Left lung (tissue), 10 donors: Measurements from ENCODE around the gene DAP. TPM values are rescaled to one million over a fixed set of nuclear protein-coding genes. Genes with fewer than 3 reads are reported as not detected.

Experiments used
- ATAC-seq: fragments of 200-7000 bp; cut with Tn5 transposase; one replicate; pipeline ENCODE4 v1.9.1; 2020; ENCODE audit warnings: moderate library complexity
- DNase-seq, 4 donors: peaks; one replicate each; pipeline ENCODE4 v3.0.0-alpha.2; 2013 to 2020
- H3K27ac ChIP-seq, 2 donors: fragments of 200-600 bp; sonication (generic) in 1 of 2; one replicate each; pipeline versions ENCODE4 v1.5.0 to v1.8.0; 2020 to 2021
- H3K27me3 ChIP-seq, 2 donors: fragments of 200-600 bp; sonication (generic) in 1 of 2; one replicate each; pipeline versions ENCODE4 v1.5.0 to v1.8.0; 2020 to 2021
- H3K36me3 ChIP-seq, 2 donors: fragments of 200-600 bp; sonication (generic) in 1 of 2; one replicate each; pipeline versions ENCODE4 v1.5.0 to v1.8.0; 2020 to 2021
- H3K4me1 ChIP-seq, 2 donors: fragments of 200-600 bp; one replicate each; pipeline ENCODE4 v1.8.0; 2021
- H3K4me3 ChIP-seq, 2 donors: fragments of 200-600 bp; sonication (generic) in 1 of 2; one replicate each; pipeline versions ENCODE4 v1.5.0 to v1.8.0; 2020 to 2021; ENCODE audit warnings: mild to moderate bottlenecking in 1 of 2
- H3K9me3 ChIP-seq, 2 donors: fragments of 200-600 bp; sonication (generic) in 1 of 2; one replicate each; pipeline versions ENCODE4 v1.5.0 to v1.8.0; 2020 to 2021
- CTCF ChIP-seq, 2 donors: fragments of 200-600 bp; sonication (generic) in 1 of 2; IDR thresholded peaks; one replicate each; pipeline versions ENCODE4 v1.5.0 to v1.8.0; 2021; ENCODE audit warnings: antibody characterized with exemption in 2 of 2
- intact Hi-C, 2 donors: fragments of 100-400 bp; cut with DNase I; formaldehyde crosslinking; loops; one replicate each; pipeline versions ENCODE4 v1.11.2 to v1.14.2; 2022
- polyA plus RNA-seq, 6 donors: library from polyadenylated mRNA; unstranded; fragments of 120-200 nt; gene quantifications; one replicate each; pipeline ENCODE4 v1.2.1, GENCODE V29; 2013; ENCODE audit not compliant: insufficient read length in 6 of 6
- total RNA-seq, 2 donors: library from RNA; stranded (reverse); fragmentation: NEBNext Ultra II Directional; extraction: Animal tissue kit (Norgen Biotek cat#: 25700); gene quantifications; one replicate each; pipeline ENCODE4 v1.2.1, GENCODE V29; 2021
- donor health status: DM: no; HTN: yes; CAD: no.
- donor health status: DM: no; HTN: no; CAD: no.

Gene DAP
- total and polyA plus RNA-seq, 8 donors, result 78.5 to 125 (median 107) TPM

- DNase-seq (no peak), ATAC-seq (no peak)
- Histone ChIP-seq H3K36me3 (peaks cover 0 to 20% of the 10 kb centered on the region in 2 donors), H3K27ac (no peak overlapping the region), H3K4me3 (no peak overlapping the region), H3K9me3 (no peaks in the 10 kb centered on the region), H3K4me1 (no peaks in the 10 kb centered on the region), H3K27me3 (no peaks in the 10 kb centered on the region)
- TF ChIP-seq CTCF (IDR thresholded peaks at IDR 0.05), result no peak
- intact Hi-C loops, result no loop called here
Observed at GRCh38 chr5:10712574-10713366, 48.3 kb downstream of the DAP start.

- Histone ChIP-seq H3K27me3 (no peaks in the 10 kb centered on the region), H3K36me3 (peaks cover 0 to 20% of the 10 kb centered on the region in 2 donors), H3K4me3 (no peak overlapping the region), H3K4me1 (no peaks in the 10 kb centered on the region), H3K27ac (no peak overlapping the region), H3K9me3 (no peaks in the 10 kb centered on the region)
- ATAC-seq (no peak), DNase-seq (no peak)
- no peak for TF ChIP-seq CTCF (IDR thresholded peaks at IDR 0.05)
- intact Hi-C loops, result no loop called here
Observed at GRCh38 chr5:10711562-10711961, 49.5 kb downstream of the DAP start.

- DNase-seq, result no peak
- Histone ChIP-seq H3K4me1 (peaks cover 0 to 3% of the 10 kb centered on the region in 2 donors), H3K27ac (no peak overlapping the region), H3K4me3 (no peak overlapping the region), H3K27me3 (no peaks in the 10 kb centered on the region), H3K9me3 (no peaks in the 10 kb centered on the region), H3K36me3 (peaks cover 0 to 12% of the 10 kb centered on the region in 2 donors)
- intact Hi-C loops, result no loop called here
- no peak for TF ChIP-seq CTCF (IDR thresholded peaks at IDR 0.05)
- no peak for ATAC-seq
Observed at GRCh38 chr5:10710513-10711128, 50.4 kb downstream of the DAP start.

- Histone ChIP-seq H3K27me3 (no peaks in the 10 kb centered on the region), H3K4me1 (peaks cover 0 to 10% of the 10 kb centered on the region in 2 donors), H3K27ac (no peak overlapping the region), H3K4me3 (no peak overlapping the region), H3K9me3 (no peaks in the 10 kb centered on the region), H3K36me3 (peaks cover 0 to 5% of the 10 kb centered on the region in 2 donors)
- no peak for TF ChIP-seq CTCF (IDR thresholded peaks at IDR 0.05)
- ATAC-seq (no peak), DNase-seq (no peak)
- intact Hi-C loops, result no loop called here
Observed at GRCh38 chr5:10709933-10710332, 51.1 kb downstream of the DAP start.

- DNase-seq (no peak), ATAC-seq (no peak)
- no peak overlapping the region for H3K4me3 ChIP-seq
- no peaks in the 10 kb centered on the region for H3K27me3 ChIP-seq
- intact Hi-C loops, result no loop called here
- no peak for TF ChIP-seq CTCF (IDR thresholded peaks at IDR 0.05)
- H3K27ac ChIP-seq, result no peak overlapping the region
- H3K9me3 ChIP-seq, result no peaks in the 10 kb centered on the region
- H3K36me3 ChIP-seq, result peaks cover 0 to 4% of the 10 kb centered on the region in 2 donors
- peaks cover 0 to 15% of the 10 kb centered on the region in 2 donors for H3K4me1 ChIP-seq
Observed at GRCh38 chr5:10709409-10709808, 51.6 kb downstream of the DAP start.
